ENCODE measurements around the gene SOCS6. TPM values are rescaled to one million over a fixed set of nuclear protein-coding genes. Genes with fewer than 3 reads are reported as not detected.

SOCS6 gene
- total RNA-seq, 1 experiment from 2014 or later, result 16.9 TPM

- no peak overlapping the region for H3K4me3 Mint-ChIP-seq (ENCODE audit: unreplicated experiment)
- H3K36me3 Mint-ChIP-seq (ENCODE audit: insufficient read depth, unreplicated experiment), result peaks cover 26% of the 10 kb centered on the region
- CTCF ChIA-PET, result interaction anchor here (0.6 to 2.0 kb wide), 5 partner anchors 18 to 140 kb away, joined by 3 to 14 read pairs (median 3); no protein-coding TSS in a partner anchor
- intact Hi-C loops (cut with micrococcal nuclease), result loop anchor here (1.0 kb wide), 2 partner anchors 49 to 99 kb away; no protein-coding TSS in a partner anchor
- peak; percentile 60 for DNase-seq (ENCODE audit: unreplicated experiment)
- no peaks in the 10 kb centered on the region for H3K9me3 Mint-ChIP-seq (ENCODE audit: unreplicated experiment)
- BruUV-seq (replicated peaks), result no TSS peak
- peaks cover 26% of the 10 kb centered on the region for H3K4me1 Mint-ChIP-seq (ENCODE audit: insufficient read depth, unreplicated experiment)
- POLR2A ChIA-PET, result interaction anchor here (1.0 to 1.6 kb wide), 5 partner anchors 11 to 130 kb away, joined by 3 to 16 read pairs (median 4); no protein-coding TSS in a partner anchor
- peak overlapping the region; percentile 94 for H3K27ac Mint-ChIP-seq (ENCODE audit: low read depth, unreplicated experiment)
- no peaks in the 10 kb centered on the region for H3K27me3 Mint-ChIP-seq (ENCODE audit: insufficient read depth, unreplicated experiment)
- TF ChIP-seq CTCF (IDR thresholded peaks at IDR 0.05; ENCODE audit: unreplicated experiment), result no peak
These were observed 46.0 kb downstream of the SOCS6 start for GRCh38 chr18:70334728-70335329.

- BruUV-seq (replicated peaks), result no TSS peak
- H3K27me3 Mint-ChIP-seq (ENCODE audit: insufficient read depth, unreplicated experiment), result no peaks in the 10 kb centered on the region
- intact Hi-C loops (cut with micrococcal nuclease), result loop anchor here (2.0 kb wide), 1 partner anchor 21 kb away; no protein-coding TSS in a partner anchor
- ChIA-PET CTCF (interaction anchor here (0.6 to 2.3 kb wide), 3 partner anchors 38 to 98 kb away, joined by 3 to 7 read pairs (median 5); no protein-coding TSS in a partner anchor), POLR2A (interaction anchor here (1.1 to 2.4 kb wide), 3 partner anchors 21 to 86 kb away, joined by 3 to 14 read pairs (median 8); no protein-coding TSS in a partner anchor)
- peak; percentile 71 for DNase-seq (ENCODE audit: unreplicated experiment)
- H3K36me3 Mint-ChIP-seq (ENCODE audit: insufficient read depth, unreplicated experiment), result peaks cover 27% of the 10 kb centered on the region
- TF ChIP-seq CTCF (IDR thresholded peaks at IDR 0.05; ENCODE audit: unreplicated experiment), result no peak
- no peaks in the 10 kb centered on the region for H3K9me3 Mint-ChIP-seq (ENCODE audit: unreplicated experiment)
- peaks cover 26% of the 10 kb centered on the region for H3K4me1 Mint-ChIP-seq (ENCODE audit: insufficient read depth, unreplicated experiment)
- H3K4me3 Mint-ChIP-seq (ENCODE audit: unreplicated experiment), result no peak overlapping the region
- H3K27ac Mint-ChIP-seq (ENCODE audit: low read depth, unreplicated experiment), result peak overlapping the region; percentile 16
These were observed 47.3 kb downstream of the SOCS6 start for GRCh38 chr18:70335892-70336726.

- peak overlapping the region; percentile 90 for H3K27ac Mint-ChIP-seq (ENCODE audit: low read depth, unreplicated experiment)
These were observed 48.5 kb downstream of the SOCS6 start for GRCh38 chr18:70337139-70337972.

More at GRCh38 chr18:70337139-70337972, 48.5 kb downstream of the SOCS6 start:
- H3K9me3 Mint-ChIP-seq (ENCODE audit: unreplicated experiment), result no peaks in the 10 kb centered on the region
- ChIA-PET POLR2A (interaction anchor here (0.9 to 2.4 kb wide), 6 partner anchors 15 to 85 kb away, joined by 3 to 14 read pairs (median 3); no protein-coding TSS in a partner anchor), CTCF (interaction anchor here (2.3 kb wide), 1 partner anchor 97 kb away, joined by 7 read pairs; no protein-coding TSS in a partner anchor)
- peak; percentile 95 for DNase-seq (ENCODE audit: unreplicated experiment)
- no peaks in the 10 kb centered on the region for H3K27me3 Mint-ChIP-seq (ENCODE audit: insufficient read depth, unreplicated experiment)
- peak overlapping the region; percentile 1 for H3K4me3 Mint-ChIP-seq (ENCODE audit: unreplicated experiment)
- H3K36me3 Mint-ChIP-seq (ENCODE audit: insufficient read depth, unreplicated experiment), result peaks cover 20% of the 10 kb centered on the region
- TF ChIP-seq CTCF (IDR thresholded peaks at IDR 0.05; ENCODE audit: unreplicated experiment), result no peak
- intact Hi-C loops (cut with micrococcal nuclease), result loop anchor here (2.0 kb wide), 1 partner anchor 19 kb away; no protein-coding TSS in a partner anchor
- TSS peak; percentile 13 for BruUV-seq (replicated peaks)
- H3K4me1 Mint-ChIP-seq (ENCODE audit: insufficient read depth, unreplicated experiment), result peaks cover 26% of the 10 kb centered on the region
